HT1080 (cell line): Measurements from ENCODE around the gene CMTM8. TPM values are rescaled to one million over a fixed set of nuclear protein-coding genes. Genes with fewer than 3 reads are reported as not detected.

ENCODE experiments used
- DNase-seq: peaks from one replicate; pipeline ENCODE4 v3.0.0-alpha.2; 2015; ENCODE audit warnings: low read depth
- total RNA-seq: library from RNA; depleted of rRNA; stranded (reverse); fragments of >200 nt; shearing (Covaris generic); gene quantifications from 2 replicates; pipeline ENCODE4 v1.2.3, GENCODE V29; 2014

Gene CMTM8
- total RNA-seq, 1 experiment from 2014 or later = 10.4 TPM

- DNase-seq = peak; percentile 77
Observed at GRCh38 chr3:32374788-32375595, 136.5 kb downstream of the CMTM8 start.

- DNase-seq = no peak
Observed at GRCh38 chr3:32375596-32375930, 137.1 kb downstream of the CMTM8 start.

- DNase-seq = peak; percentile 57
Observed at GRCh38 chr3:32376115-32376514, 137.6 kb downstream of the CMTM8 start.

DNA sequence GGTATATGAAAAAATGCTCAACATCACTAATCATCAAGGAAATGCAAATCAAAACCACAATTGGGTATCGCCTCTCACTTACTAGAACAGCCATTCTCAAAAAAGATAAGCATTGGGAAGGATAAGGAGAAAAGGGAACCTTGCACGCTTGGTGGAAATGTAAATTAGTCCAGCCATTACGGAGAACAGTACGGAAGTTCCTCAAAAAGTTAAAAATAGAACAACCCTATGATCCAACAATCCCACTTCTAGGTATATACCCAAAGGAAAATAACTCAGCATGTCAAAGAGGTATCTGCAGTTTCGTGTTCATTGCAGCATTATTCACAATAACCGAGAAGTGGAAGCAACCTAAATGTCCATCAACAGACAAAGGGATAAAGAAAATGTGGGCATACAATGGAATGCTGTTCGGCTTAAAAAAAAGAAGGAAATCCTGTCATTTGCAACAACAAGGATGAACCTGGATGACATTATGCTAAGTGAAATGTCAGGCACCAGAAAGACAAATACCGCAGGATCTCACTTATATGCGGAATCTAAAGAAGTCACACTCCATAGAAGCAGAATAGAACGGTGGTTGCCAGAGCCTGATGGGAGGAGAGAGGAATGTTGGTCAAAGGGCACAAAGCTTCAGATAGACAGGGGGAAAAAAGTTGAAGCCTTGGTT lies 141.5 kb downstream of the CMTM8 start:
- DNase-seq = no peak

DNA sequence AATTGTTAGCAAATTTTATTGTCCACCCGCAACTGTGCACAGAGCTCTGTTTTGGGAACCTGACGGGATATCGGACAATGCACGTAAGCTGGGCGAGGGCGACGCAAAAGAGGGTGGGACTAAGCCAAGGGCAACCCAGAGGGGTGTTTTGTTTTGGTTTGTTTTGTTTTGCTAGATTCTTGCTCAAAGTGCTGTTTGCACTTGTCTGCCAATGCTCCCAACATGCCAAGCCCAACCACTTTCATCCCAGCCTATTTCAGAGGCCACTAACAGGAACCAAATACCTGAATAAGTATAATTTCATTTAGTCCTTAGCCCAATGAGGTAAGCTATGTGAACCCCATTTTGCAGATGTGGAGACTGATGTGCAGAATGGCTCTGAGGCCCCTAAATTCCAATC lies 143.4 kb downstream of the CMTM8 start:
- no peak for DNase-seq

GRCh38 chr3:32383136-32383711 lies 144.7 kb downstream of the CMTM8 start:
- no peak for DNase-seq

DNA sequence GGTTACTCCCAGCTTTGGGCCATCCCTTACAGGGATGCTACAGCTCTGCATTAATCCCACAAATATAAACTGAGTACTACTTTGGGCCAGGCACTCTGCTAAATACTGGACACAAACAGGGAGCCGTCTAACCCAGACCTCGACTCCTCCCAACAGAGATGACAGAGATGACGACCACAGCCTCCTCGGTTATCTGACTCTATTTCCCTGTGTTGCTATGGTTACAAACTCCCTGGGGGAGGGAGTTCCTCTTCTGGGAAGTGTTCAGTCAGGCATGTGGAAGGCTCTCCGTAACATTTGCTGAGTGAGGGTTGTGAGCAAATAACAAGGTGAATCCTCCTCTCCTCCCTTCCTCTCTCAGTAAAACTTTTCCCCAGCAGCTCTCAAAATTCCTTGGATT lies 146.5 kb downstream of the CMTM8 start:
- DNase-seq = no peak

DNA sequence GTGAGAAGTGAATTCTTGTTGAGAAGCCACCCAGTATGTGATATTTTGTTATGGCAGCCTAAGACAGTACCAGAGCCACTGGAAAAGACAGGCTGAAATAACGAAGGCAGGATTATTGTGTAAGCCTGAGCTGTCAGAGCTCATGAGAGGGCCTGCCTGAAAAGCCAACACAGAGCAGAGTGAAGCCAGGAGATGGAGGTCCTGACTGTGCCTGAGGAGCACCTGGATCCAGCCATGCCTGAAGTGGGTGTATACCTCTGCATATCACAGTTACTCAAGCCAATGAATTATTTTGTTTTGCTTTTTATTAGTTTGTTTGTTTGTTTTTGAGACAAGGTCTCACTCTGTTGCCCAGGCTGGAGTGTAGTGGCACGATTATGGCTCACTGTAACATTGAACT lies 149.0 kb downstream of the CMTM8 start:
- DNase-seq = no peak

DNA sequence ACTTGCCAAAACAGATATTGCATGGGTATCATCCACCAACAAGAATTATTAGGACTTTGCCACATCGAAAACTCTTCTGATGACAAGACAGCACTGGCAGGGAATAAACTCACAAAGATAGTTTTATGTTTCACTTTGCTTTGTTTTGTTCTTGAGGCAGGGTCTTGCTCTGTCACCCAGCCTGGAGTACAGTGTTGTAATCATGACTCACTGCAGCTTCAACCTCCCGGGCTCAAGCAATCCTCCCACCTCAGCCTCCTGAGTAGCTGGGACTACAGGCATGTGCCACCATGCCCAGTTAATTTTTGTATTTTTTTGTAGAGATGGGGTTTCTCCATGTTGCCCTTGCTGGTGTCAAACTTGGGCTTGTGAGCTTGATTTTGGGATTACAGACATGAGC lies 151.1 kb downstream of the CMTM8 start:
- DNase-seq = peak; percentile 66

DNA sequence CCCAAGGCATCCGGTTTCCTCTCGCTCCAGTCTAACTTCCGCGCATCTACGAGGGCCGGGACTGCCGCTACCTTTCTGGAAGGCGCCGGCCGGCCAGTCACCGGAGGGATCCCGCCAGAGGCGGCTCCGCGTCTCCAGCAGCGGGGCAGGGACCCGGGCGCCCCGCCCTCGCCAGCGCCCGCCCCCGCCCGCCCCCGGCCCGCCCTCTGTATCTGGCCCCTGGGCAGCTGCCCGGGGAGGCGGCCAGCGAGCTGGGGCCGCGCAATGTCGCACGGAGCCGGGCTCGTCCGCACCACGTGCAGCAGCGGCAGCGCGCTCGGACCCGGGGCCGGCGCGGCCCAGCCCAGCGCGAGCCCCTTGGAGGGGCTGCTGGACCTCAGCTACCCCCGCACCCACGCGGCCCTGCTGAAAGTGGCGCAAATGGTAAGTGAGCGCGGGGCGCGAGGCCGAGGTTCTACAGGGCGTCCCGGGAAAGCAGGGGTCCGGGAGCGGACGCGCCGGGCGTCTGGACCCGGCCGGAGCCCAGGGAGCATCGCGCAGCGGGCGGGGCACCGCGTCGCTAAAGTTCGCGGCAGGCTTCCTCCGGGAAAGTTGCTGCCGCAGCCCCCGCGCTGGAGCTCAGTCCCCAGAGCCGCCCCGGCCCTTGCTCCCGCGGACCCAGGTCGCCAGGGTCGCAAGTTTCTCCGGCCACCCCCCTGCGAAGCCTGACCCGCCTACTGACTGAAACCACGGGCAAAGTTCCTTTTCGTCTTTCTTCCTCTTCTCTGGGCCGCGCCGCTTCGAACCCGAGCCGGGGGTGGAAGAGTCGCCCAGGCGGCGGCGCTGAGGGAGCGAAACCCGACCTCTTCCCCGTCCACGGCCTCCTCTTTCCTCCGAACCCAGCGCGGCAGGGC lies 153.4 kb downstream of the CMTM8 start, which contains the start of gene CMTM7:
CMTM7 (plus strand) TSS at position 211 of the 893 bp plus-strand sequence; CDS start at position 265, 54 bp downstream.
- DNase-seq = peak; percentile 79

GRCh38 chr3:32392536-32393302 lies 154.2 kb downstream of the CMTM8 start:
- DNase-seq = peak; percentile 55

GRCh38 chr3:32395496-32395895 lies 157.0 kb downstream of the CMTM8 start:
- no peak for DNase-seq

- DNase-seq = no peak
Observed at GRCh38 chr3:32397941-32398340, 159.5 kb downstream of the CMTM8 start.

DNA sequence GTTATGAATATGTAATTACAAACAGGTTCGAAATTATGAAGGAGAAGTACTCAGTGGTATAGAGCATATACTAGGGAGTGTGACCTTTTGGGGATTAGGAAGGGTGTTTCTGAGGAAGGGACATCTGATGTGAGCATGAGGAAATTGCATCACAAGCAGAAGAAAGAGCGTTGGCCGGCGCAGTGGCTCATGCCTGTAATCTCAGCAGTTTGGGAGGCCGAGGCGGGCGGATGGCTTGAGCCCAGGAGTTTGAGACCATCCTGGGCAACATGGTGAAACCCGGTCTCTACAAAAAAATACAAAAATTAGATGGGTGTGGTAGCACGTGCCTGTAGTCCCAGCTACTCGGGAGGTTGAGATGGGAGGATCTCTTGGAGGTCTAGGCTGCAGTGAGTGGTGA lies 160.1 kb downstream of the CMTM8 start:
- no peak for DNase-seq

- peak; percentile 61 for DNase-seq
Observed at GRCh38 chr3:32399030-32399620, 160.6 kb downstream of the CMTM8 start.

DNA sequence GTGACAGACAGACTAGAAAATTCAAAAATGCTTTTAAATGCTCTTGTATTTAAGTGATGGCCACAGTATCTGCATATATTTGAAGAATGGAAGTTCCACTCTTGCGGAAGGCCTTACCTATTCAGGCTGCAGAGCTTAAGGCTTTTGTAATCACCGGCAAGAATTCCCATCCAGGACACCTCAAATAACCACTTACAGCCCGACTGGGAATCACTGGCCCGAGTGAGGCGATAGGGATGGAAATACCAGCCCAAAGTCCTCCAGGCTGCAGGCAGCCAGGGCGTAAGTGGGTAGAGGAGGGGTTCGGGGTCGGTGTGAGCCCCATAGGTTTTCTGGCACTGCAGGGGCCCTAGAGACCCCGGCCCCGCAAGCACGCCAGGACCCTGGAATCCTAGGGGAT lies 162.6 kb downstream of the CMTM8 start:
- no peak for DNase-seq

GRCh38 chr3:32401556-32402081 lies 163.1 kb downstream of the CMTM8 start:
- peak; percentile 87 for DNase-seq

DNA sequence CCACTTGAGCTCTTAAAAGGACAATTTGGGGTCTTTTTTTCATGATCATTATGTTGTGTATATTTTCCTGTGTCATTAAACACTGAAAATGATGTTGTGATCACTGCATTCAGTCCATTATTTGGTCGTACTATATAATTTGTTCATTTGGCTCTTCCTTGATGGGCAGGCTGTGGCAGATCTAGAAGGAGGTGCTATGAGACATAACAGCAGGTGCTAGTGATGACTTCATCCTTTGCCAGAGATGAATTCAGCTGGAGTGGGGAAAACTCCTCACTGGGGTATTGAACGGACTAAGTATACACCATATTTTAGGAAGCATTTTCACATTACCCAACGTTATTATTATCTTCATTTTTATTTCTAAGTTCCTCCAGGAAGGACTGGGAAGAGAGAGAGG lies 165.2 kb downstream of the CMTM8 start:
- no peak for DNase-seq

DNA sequence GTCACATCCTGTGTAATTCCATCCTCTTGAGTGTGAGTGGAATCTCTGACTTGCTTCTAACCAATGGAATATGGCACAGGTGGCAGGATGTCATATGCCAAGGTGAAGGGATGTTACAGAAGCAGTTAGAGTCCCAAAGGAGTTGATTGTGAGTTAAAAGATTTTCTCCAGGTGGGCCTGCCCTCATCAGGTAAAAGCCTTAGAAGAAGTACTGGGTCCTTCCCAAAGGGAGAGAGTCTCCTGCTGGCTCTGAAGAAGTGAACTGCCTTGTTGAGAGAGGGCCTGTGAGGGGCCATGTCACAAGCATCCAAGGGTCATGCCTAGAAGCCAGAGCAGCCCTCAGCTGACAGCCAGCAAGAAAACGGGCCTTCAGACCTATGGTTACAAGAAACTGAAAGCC lies 166.2 kb downstream of the CMTM8 start:
- no peak for DNase-seq

- no peak for DNase-seq
Observed at GRCh38 chr3:32405155-32405554, 166.7 kb downstream of the CMTM8 start.
